ENCODE results near the gene ZNF205.
"Not testable (repeated sequence)": the region's sequence is repeated elsewhere in the genome, so short reads cannot be mapped to it uniquely, and the experiment has no call there.

The ZNF205 gene

GRCh38 chr16:3112058-3112880 lies at the start of gene ZNF205:
TSS of gene ZNF205 (plus strand) at chr16:3112586. CDS start at chr16:3113431, 845 bp downstream.
- DNase-seq: peak; percentile 11

- no peak for DNase-seq
These were observed 48.6 kb upstream of the ZNF205 start for GRCh38 chr16:3063625-3064386.

GRCh38 chr16:3065069-3065741 lies 47.2 kb upstream of the ZNF205 start, which contains the start of gene IL32:
TSS of gene IL32 (plus strand) at chr16:3065640. CDS start at chr16:3065812, 172 bp downstream.
- no peak for DNase-seq

GRCh38 chr16:3065742-3066439 lies 46.5 kb upstream of the ZNF205 start:
- DNase-seq: no peak

GRCh38 chr16:3066440-3066748 lies 46.0 kb upstream of the ZNF205 start:
- DNase-seq: no peak

- no peak for DNase-seq
These were observed 43.9 kb upstream of the ZNF205 start for GRCh38 chr16:3068487-3068886.

- not testable (repeated sequence) for DNase-seq
These were observed 43.2 kb upstream of the ZNF205 start for GRCh38 chr16:3069146-3069545.

- DNase-seq: no peak
These were observed 41.7 kb upstream of the ZNF205 start for GRCh38 chr16:3070608-3071111.

GRCh38 chr16:3071655-3072054 lies 40.7 kb upstream of the ZNF205 start:
- DNase-seq: no peak

- DNase-seq: not testable (repeated sequence)
These were observed 40.2 kb upstream of the ZNF205 start for GRCh38 chr16:3072148-3072547.

- DNase-seq: not testable (repeated sequence)
These were observed 39.7 kb upstream of the ZNF205 start for GRCh38 chr16:3072576-3073263.

GRCh38 chr16:3073448-3073847 lies 38.9 kb upstream of the ZNF205 start:
- DNase-seq: no peak

- no peak for DNase-seq
These were observed 37.4 kb upstream of the ZNF205 start for GRCh38 chr16:3074860-3075522.

GRCh38 chr16:3075523-3075915 lies 36.9 kb upstream of the ZNF205 start:
- no peak for DNase-seq

GRCh38 chr16:3075946-3076345 lies 36.4 kb upstream of the ZNF205 start:
- DNase-seq: not testable (repeated sequence)

GRCh38 chr16:3076577-3076976 lies 35.8 kb upstream of the ZNF205 start:
- DNase-seq: no peak

- DNase-seq: no peak
These were observed 32.4 kb upstream of the ZNF205 start for GRCh38 chr16:3080024-3080423.

GRCh38 chr16:3081957-3082356 lies 30.4 kb upstream of the ZNF205 start:
- not testable (repeated sequence) for DNase-seq

- not testable (repeated sequence) for DNase-seq
These were observed 29.0 kb upstream of the ZNF205 start for GRCh38 chr16:3083408-3083807.

GRCh38 chr16:3084491-3084890 lies 27.9 kb upstream of the ZNF205 start:
- DNase-seq: no peak

- no peak for DNase-seq
These were observed 27.3 kb upstream of the ZNF205 start for GRCh38 chr16:3084969-3085670.
